PC-3 (cell line): ENCODE measurements around the gene KRT28.

Source experiments
- EZH2phosphoT487 ChIP-seq: fragments of 300-600 bp; sonication (generic); IDR thresholded peaks from 2 replicates; pipeline ENCODE4 v1.6.1; 2018; ENCODE audit warnings: mild to moderate bottlenecking, antibody characterized with exemption, low read length, borderline replicate concordance
- TF ChIP-seq, protein P1 (sequence below): fragments of 300-600 bp; sonication (generic); conservative IDR thresholded peaks from 2 replicates; pipeline ENCODE4 v1.5.1; 2017; ENCODE audit warnings: antibody characterized with exemption, low read depth, mild to moderate bottlenecking, low read length

DNA sequence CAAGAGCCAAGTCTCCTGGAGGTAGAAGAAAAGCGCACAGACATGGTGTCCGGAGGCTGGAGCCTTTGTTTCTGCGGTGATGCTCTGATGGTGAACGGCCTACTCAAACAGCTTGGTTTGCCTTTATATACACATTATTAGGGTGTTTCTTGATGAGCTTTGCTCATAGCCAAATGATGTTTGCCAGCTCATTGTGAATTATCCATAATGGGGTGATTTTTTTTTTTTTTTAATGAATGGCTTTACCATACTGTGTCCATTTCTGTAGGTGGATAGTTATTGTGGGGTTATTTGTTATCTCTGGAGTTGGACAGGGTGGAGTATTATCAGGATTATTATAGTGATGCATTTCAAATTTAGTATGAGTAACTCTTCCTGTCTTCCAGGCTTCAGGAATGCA lies 17.3 kb downstream of the KRT28 start, which contains the start of gene KRT27:
- TF ChIP-seq, protein P1, sequence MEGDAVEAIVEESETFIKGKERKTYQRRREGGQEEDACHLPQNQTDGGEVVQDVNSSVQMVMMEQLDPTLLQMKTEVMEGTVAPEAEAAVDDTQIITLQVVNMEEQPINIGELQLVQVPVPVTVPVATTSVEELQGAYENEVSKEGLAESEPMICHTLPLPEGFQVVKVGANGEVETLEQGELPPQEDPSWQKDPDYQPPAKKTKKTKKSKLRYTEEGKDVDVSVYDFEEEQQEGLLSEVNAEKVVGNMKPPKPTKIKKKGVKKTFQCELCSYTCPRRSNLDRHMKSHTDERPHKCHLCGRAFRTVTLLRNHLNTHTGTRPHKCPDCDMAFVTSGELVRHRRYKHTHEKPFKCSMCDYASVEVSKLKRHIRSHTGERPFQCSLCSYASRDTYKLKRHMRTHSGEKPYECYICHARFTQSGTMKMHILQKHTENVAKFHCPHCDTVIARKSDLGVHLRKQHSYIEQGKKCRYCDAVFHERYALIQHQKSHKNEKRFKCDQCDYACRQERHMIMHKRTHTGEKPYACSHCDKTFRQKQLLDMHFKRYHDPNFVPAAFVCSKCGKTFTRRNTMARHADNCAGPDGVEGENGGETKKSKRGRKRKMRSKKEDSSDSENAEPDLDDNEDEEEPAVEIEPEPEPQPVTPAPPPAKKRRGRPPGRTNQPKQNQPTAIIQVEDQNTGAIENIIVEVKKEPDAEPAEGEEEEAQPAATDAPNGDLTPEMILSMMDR: no peak
- TF ChIP-seq EZH2phosphoT487: no peak
